Mesendoderm (in vitro differentiated cells): ENCODE measurements around the gene MRPL1.
A peak's percentile ranks its signal among the peaks of the same experiment; 100 is the strongest.
"Not testable (repeated sequence)": the region's sequence is repeated elsewhere in the genome, so short reads cannot be mapped to it uniquely, and the experiment has no call there.

Experiments
- DNase-seq: peaks from one replicate; pipeline ENCODE4 v3.0.0; 2013
- H2AK5ac ChIP-seq: 2 replicates; pipeline ENCODE4 v1.6.1; 2013; ENCODE audit warnings: low read length, inconsistent platforms
- H2BK120ac ChIP-seq: 2 replicates; pipeline ENCODE4 v1.6.1; 2013; ENCODE audit warnings: low read depth, mild to moderate bottlenecking, low read length, moderate library complexity, mixed read lengths
- H2BK15ac ChIP-seq: replicated peaks from 2 replicates; pipeline ENCODE4 v1.6.1; 2013; ENCODE audit warnings: low read depth, mild to moderate bottlenecking, moderate library complexity
- H2BK5ac ChIP-seq: 2 replicates; pipeline ENCODE4 v1.6.1; 2013; ENCODE audit warnings: low read length, inconsistent platforms
- H3K18ac ChIP-seq: 2 replicates; pipeline ENCODE4 v1.6.1; 2013; ENCODE audit warnings: mild to moderate bottlenecking, low read length, mixed read lengths
- H3K23ac ChIP-seq: one replicate; pipeline ENCODE4 v1.6.1; 2013; ENCODE audit warnings: low read length
- H3K27ac ChIP-seq: 2 replicates; pipeline ENCODE4 v1.5.1; 2013; ENCODE audit warnings: low read depth, mild to moderate bottlenecking, inconsistent platforms, low read length, moderate library complexity
- H3K27me3 ChIP-seq: 2 replicates; pipeline ENCODE4 v1.6.1; 2013; ENCODE audit warnings: low read length, control low read depth, mild to moderate bottlenecking, inconsistent platforms; ENCODE audit not compliant: insufficient read depth, poor library complexity
- H3K36me3 ChIP-seq: 2 replicates; pipeline ENCODE4 v1.6.1; 2013; ENCODE audit warnings: low read length, inconsistent platforms; ENCODE audit not compliant: control insufficient read depth, insufficient read depth
- H3K4ac ChIP-seq: one replicate; pipeline ENCODE4 v1.6.1; 2013; ENCODE audit warnings: low read depth, mild to moderate bottlenecking, low read length, moderate library complexity
- H3K4me1 ChIP-seq: 2 replicates; pipeline ENCODE4 v1.6.1; 2013; ENCODE audit warnings: low read depth, low read length, inconsistent platforms; ENCODE audit not compliant: control insufficient read depth
- H3K4me2 ChIP-seq: 2 replicates; pipeline ENCODE4 v1.6.1; 2013; ENCODE audit warnings: low read length
- H3K4me3 ChIP-seq: 2 replicates; pipeline ENCODE4 v1.5.1; 2013; ENCODE audit warnings: mild to moderate bottlenecking, low read length
- H3K56ac ChIP-seq: one replicate; pipeline ENCODE4 v1.6.1; 2013; ENCODE audit warnings: low read length
- H3K79me1 ChIP-seq: 2 replicates; pipeline ENCODE4 v1.6.1; 2013; ENCODE audit warnings: low read length, inconsistent platforms
- H3K79me2 ChIP-seq: 2 replicates; pipeline ENCODE4 v1.6.1; 2013; ENCODE audit warnings: mild to moderate bottlenecking, low read length; ENCODE audit not compliant: control insufficient read depth, insufficient read depth
- H3K9ac ChIP-seq: 2 replicates; pipeline ENCODE4 v1.6.1; 2013; ENCODE audit warnings: low read length, inconsistent platforms
- H4K5ac ChIP-seq: one replicate; pipeline ENCODE4 v1.6.1; 2013; ENCODE audit warnings: low read length
- H4K8ac ChIP-seq: one replicate; pipeline ENCODE4 v1.6.1; 2013; ENCODE audit warnings: low read depth, mild to moderate bottlenecking, control low read depth, low read length, moderate library complexity
- WGBS: extraction: QIAGEN DNeasy Blood & Tissue Kit; methylation state at CpG from one replicate; pipeline ENCODE4 v1.1.7; 2013; ENCODE audit warnings: low lambda C conversion rate, missing lambda C conversion rate; ENCODE audit not compliant: insufficient coverage; ENCODE audit errors: extremely low coverage; 5-methylcytosine and 5-hydroxymethylcytosine counted together

Gene MRPL1

DNA sequence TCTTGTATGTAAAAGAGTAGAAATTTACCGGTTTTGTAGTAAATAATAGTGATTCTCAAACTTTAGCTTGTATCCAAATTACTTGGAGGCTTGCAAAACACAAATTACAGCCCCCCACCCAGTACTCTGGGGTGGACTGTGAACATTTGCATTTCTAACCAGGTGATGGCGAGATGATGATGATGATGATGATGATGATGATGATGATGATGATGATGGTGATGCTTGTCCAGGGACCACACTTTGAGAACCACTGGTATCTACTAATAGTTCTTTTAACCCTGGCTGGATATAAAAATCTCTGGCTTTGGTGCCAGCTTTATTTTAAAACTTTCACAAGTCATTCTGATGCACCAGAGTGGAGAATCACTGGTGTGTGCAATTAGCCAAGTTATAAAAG is 96.3 kb downstream of the MRPL1 start:
- DNase-seq, result no peak
- no peak overlapping the region for H2BK5ac ChIP-seq
- H3K36me3 ChIP-seq, result no peaks in the 10 kb centered on the region
- H3K4me2 ChIP-seq, result no peak overlapping the region
- H2BK15ac ChIP-seq, result no peak overlapping the region
- H2AK5ac ChIP-seq, result no peak overlapping the region
- no peak overlapping the region for H3K56ac ChIP-seq
- H3K4ac ChIP-seq, result no peak overlapping the region
- H3K23ac ChIP-seq, result no peak overlapping the region
- no peaks in the 10 kb centered on the region for H3K4me1 ChIP-seq
- H4K8ac ChIP-seq, result no peak overlapping the region
- no peak overlapping the region for H4K5ac ChIP-seq
- H3K79me1 ChIP-seq, result no peaks in the 10 kb centered on the region
- H3K18ac ChIP-seq, result no peak overlapping the region
- no peak overlapping the region for H3K4me3 ChIP-seq
- H3K79me2 ChIP-seq, result no peaks in the 10 kb centered on the region
- WGBS, result no CpG with 5 or more reads among the region's 2 CpGs
- no peak overlapping the region for H3K9ac ChIP-seq
- no peak overlapping the region for H3K27ac ChIP-seq
- H3K27me3 ChIP-seq, result no peaks in the 10 kb centered on the region
- no peak overlapping the region for H2BK120ac ChIP-seq

DNA sequence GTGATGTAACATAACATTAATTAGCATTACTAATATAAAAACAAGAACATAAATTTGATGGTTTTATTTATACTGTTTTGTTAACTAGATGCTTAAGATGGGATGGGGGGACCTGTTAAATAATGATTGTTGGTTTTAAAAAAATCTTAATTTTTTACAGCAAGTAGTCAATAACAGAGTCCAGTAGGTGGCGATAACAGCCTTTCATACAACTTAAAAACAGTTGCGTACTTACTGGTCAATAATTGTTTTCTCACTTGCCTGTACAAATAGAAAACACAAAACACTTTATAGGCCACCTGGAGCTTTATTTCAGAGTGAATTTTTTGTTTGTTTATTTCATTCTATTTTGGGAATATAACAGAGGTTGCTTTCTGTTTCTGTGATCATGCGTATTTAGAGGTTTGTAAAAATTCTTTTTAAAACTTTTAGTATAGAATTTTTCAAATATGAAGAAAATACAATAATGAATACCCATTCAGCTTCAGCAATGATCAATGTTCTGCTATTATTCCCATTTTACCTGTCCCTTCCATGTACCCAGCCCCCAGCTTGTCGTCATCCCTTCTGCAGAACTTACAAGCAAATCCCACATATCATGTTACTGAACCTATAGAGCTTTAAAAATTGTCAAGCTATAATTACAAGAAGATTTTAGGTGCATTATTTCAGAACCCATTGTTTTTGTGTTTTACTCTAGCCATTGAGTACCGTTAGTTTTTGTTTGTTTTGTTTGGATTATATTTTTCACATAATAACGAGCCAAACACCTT is 97.1 kb downstream of the MRPL1 start:
- Histone ChIP-seq H3K4me3 (no peak overlapping the region), H3K56ac (no peak overlapping the region), H3K27ac (no peak overlapping the region), H3K4ac (peak overlapping the region; percentile 36), H4K5ac (no peak overlapping the region), H2AK5ac (no peak overlapping the region), H3K4me2 (no peak overlapping the region), H2BK5ac (no peak overlapping the region), H3K27me3 (no peaks in the 10 kb centered on the region), H3K9ac (no peak overlapping the region), H3K23ac (no peak overlapping the region), H2BK120ac (no peak overlapping the region), H3K36me3 (no peaks in the 10 kb centered on the region), H2BK15ac (no peak overlapping the region), H3K79me1 (no peaks in the 10 kb centered on the region), H3K79me2 (no peaks in the 10 kb centered on the region), H4K8ac (no peak overlapping the region), H3K18ac (no peak overlapping the region), H3K4me1 (no peaks in the 10 kb centered on the region)
- DNase-seq, result peak; percentile 70
- WGBS, result no CpG with 5 or more reads among the region's 6 CpGs

DNA sequence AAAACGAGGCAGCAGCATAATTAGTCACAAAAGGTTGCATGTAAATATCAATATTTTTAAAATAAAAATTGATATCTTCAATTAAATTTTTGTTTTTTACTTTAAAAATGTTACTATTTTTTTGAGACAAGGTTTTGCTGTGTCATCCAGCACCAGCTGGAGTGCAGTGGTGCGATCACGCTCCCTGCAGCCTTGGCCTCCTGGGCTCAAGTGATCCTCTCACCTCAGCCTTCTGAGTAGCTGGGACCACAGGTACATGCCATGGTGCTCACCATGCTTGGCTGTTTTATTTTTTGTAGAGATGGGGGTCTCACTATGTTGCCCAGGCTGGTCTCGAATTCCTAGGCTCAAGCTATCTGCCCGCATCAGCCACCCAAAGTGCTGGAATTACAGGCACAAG is 97.7 kb downstream of the MRPL1 start:
- no peak overlapping the region for H3K4me2 ChIP-seq
- no CpG with 5 or more reads among the region's 5 CpGs for WGBS
- no peak overlapping the region for H3K4me3 ChIP-seq
- no peak overlapping the region for H4K5ac ChIP-seq
- H2BK15ac ChIP-seq, result no peak overlapping the region
- H3K79me2 ChIP-seq, result no peaks in the 10 kb centered on the region
- no peak overlapping the region for H3K23ac ChIP-seq
- no peaks in the 10 kb centered on the region for H3K36me3 ChIP-seq
- no peak overlapping the region for H3K27ac ChIP-seq
- no peak overlapping the region for H4K8ac ChIP-seq
- no peaks in the 10 kb centered on the region for H3K4me1 ChIP-seq
- no peak overlapping the region for H3K56ac ChIP-seq
- no peak overlapping the region for H2BK5ac ChIP-seq
- no peaks in the 10 kb centered on the region for H3K27me3 ChIP-seq
- no peaks in the 10 kb centered on the region for H3K79me1 ChIP-seq
- peak; percentile 4 for DNase-seq
- no peak overlapping the region for H3K4ac ChIP-seq
- no peak overlapping the region for H3K9ac ChIP-seq
- H2BK120ac ChIP-seq, result no peak overlapping the region
- H3K18ac ChIP-seq, result no peak overlapping the region
- no peak overlapping the region for H2AK5ac ChIP-seq

DNA sequence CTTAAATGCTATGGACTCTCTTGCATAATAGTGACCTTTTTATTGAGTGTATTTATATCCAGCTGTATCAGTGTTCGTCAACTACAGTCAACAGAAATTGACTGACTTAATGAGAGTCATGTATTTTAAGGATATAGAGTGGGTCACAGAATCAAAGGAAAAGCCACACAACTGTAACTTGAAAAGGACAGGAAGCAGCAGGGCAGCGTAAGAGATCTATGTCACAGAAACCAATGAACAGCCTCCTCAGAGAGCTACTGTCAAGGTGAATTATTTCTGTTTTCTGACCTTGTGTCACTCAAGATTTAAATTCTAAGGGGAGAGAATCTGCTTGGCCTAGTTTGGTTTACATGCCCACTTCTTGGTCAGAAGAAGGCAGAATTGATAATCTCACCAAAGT is 100.4 kb downstream of the MRPL1 start:
- no CpG with 5 or more reads among the region's 2 CpGs for WGBS
- no peak overlapping the region for H3K4me3 ChIP-seq
- no peak overlapping the region for H3K18ac ChIP-seq
- H3K4me2 ChIP-seq, result no peak overlapping the region
- H3K27me3 ChIP-seq, result no peaks in the 10 kb centered on the region
- no peaks in the 10 kb centered on the region for H3K36me3 ChIP-seq
- no peak overlapping the region for H2BK15ac ChIP-seq
- no peaks in the 10 kb centered on the region for H3K4me1 ChIP-seq
- H4K5ac ChIP-seq, result no peak overlapping the region
- no peak overlapping the region for H3K9ac ChIP-seq
- H4K8ac ChIP-seq, result no peak overlapping the region
- no peak for DNase-seq
- H3K4ac ChIP-seq, result no peak overlapping the region
- H2BK120ac ChIP-seq, result no peak overlapping the region
- no peak overlapping the region for H3K23ac ChIP-seq
- H3K56ac ChIP-seq, result no peak overlapping the region
- no peak overlapping the region for H3K27ac ChIP-seq
- no peaks in the 10 kb centered on the region for H3K79me2 ChIP-seq
- H2AK5ac ChIP-seq, result no peak overlapping the region
- H2BK5ac ChIP-seq, result no peak overlapping the region
- no peaks in the 10 kb centered on the region for H3K79me1 ChIP-seq

DNA sequence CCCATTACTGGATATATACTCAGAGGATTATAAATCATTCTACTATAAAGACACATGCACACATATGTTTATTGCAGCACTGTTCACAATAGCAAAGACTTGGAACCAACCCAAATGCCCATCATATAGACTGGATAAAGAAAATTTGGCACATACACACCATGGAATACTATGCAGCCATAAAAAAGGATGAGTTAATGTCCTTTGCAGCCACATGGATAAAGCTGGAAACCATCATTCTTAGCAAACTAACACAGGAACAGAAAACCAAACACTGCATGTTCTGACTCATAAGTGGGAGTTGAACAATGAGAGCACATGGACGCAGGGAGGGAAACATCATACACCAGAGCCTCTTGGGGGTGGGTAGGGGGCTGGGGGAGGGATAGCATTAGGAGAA is 111.0 kb downstream of the MRPL1 start:
- not testable (repeated sequence) for DNase-seq, H3K79me1 ChIP-seq, H3K27ac ChIP-seq, H4K5ac ChIP-seq, H3K18ac ChIP-seq, H3K79me2 ChIP-seq, H3K4me2 ChIP-seq, H3K27me3 ChIP-seq, H3K56ac ChIP-seq, H4K8ac ChIP-seq, H3K4ac ChIP-seq, H3K9ac ChIP-seq, H2BK5ac ChIP-seq, H2BK15ac ChIP-seq, H2BK120ac ChIP-seq, H3K4me1 ChIP-seq, H2AK5ac ChIP-seq, H3K4me3 ChIP-seq, H3K23ac ChIP-seq, H3K36me3 ChIP-seq
- WGBS, result no CpG with 5 or more reads among the region's 1 CpG
